22Rv1 (cell line): ENCODE measurements around the gene SIGLEC9.

Source experiments
- CTCF ChIP-seq: fragments of 450-650 bp; IDR thresholded peaks from 2 replicates; pipeline ENCODE4 v1.5.1; 2017; ENCODE audit warnings: mild to moderate bottlenecking
- ZFX ChIP-seq: fragments of 450-650 bp; IDR thresholded peaks from 2 replicates; pipeline ENCODE4 v1.6.1; 2017; ENCODE audit warnings: antibody characterized with exemption, borderline replicate concordance

- no peak for TF ChIP-seq CTCF
- TF ChIP-seq ZFX = no peak
These were observed 16.5 kb downstream of the SIGLEC9 start for GRCh38 chr19:51141181-51141580.
